Occipital lobe (tissue), 2 donors: Measurements from ENCODE around the gene GTF3A. TPM values are rescaled to one million over a fixed set of nuclear protein-coding genes. Genes with fewer than 3 reads are reported as not detected.

Source experiments
- small RNA-seq: library from RNA; depleted of rRNA; stranded (forward); fragments of <200 nt; gene quantifications from one replicate; pipeline ENCODE3, GENCODE V24; 2014
- total RNA-seq: library from RNA; depleted of rRNA; stranded (reverse); fragments of >200 nt; gene quantifications from one replicate; pipeline ENCODE4 v1.2.3, GENCODE V29; 2014

The GTF3A gene
- total RNA-seq, 1 donor from 2014 or later = 68.0 TPM

Small RNAs within 50 kb of the gene (small RNA-seq; reads per million reads assigned to genes)
- gene RNY1P1 = not detected

Other genes with a start within 250 kb of the GTF3A start
- gene RPL21, start 173.1 kb upstream of the GTF3A start, total RNA-seq = 1,031 TPM
- gene RASL11A, start 153.8 kb upstream of the GTF3A start, total RNA-seq = 2.5 TPM
- gene MTIF3, start 25.9 kb downstream of the GTF3A start, total RNA-seq = 50.2 TPM
- 8.1 TPM for gene LNX2, start 195.9 kb downstream of the GTF3A start, total RNA-seq
- gene POLR1D, start 197.3 kb downstream of the GTF3A start, total RNA-seq = 52.7 TPM